AG04449 (cell line): Measurements from ENCODE around the gene CHI3L1.

Experiments
- CTCF ChIA-PET: fragments of 350-600 bp; formaldehyde crosslinking; extraction: SDS; loops from one replicate; lab custom pipeline; 2021; ENCODE audit warnings: antibody characterized with exemption; lab: Yijun Ruan, JAX
- POLR2A ChIA-PET: fragments of 400-600, 350-600 bp; formaldehyde crosslinking; extraction: SDS; loops from one replicate; lab custom pipeline; 2020; ENCODE audit warnings: antibody characterized with exemption, inconsistent platforms; lab: Yijun Ruan, JAX
- DNase-seq: peaks from one replicate; pipeline ENCODE4 v3.0.0-alpha.2; 2010; ENCODE audit warnings: low read depth, low spot score
- H3K4me3 ChIP-seq: 2 replicates; pipeline ENCODE4 v1.5.1; 2011; ENCODE audit warnings: low read depth, mild to moderate bottlenecking, control low read depth, low read length
- CTCF ChIP-seq: IDR thresholded peaks from one replicate; pipeline ENCODE4 v1.5.1; 2011; ENCODE audit warnings: mild to moderate bottlenecking, moderate library complexity, low read length, control low read depth, inconsistent platforms; ENCODE audit not compliant: insufficient read depth; ENCODE audit errors: missing control alignments

Gene CHI3L1

GRCh38 chr1:203163891-203164635, 22.4 kb downstream of the CHI3L1 start:
- no peak overlapping the region for H3K4me3 ChIP-seq
- CTCF ChIA-PET = interaction anchor here (1.0 to 10.6 kb wide), 4 partner anchors 9 to 51 kb away, joined by 3 to 106 read pairs (median 5); partner anchors contain the start of genes ADORA1 and MYBPH
- no peak for TF ChIP-seq CTCF
- POLR2A ChIA-PET = no interaction called here
- DNase-seq = no peak

GRCh38 chr1:203162403-203162802, 24.1 kb downstream of the CHI3L1 start:
- H3K4me3 ChIP-seq = no peak overlapping the region
- no peak for TF ChIP-seq CTCF
- ChIA-PET CTCF (interaction anchor here (0.7 to 10.6 kb wide), 6 partner anchors 10 to 44 kb away, joined by 3 to 106 read pairs (median 4); partner anchors contain the start of gene MYBPH), POLR2A (no interaction called here)
- no peak for DNase-seq

- ChIA-PET POLR2A (no interaction called here), CTCF (interaction anchor here (0.8 to 10.6 kb wide), 6 partner anchors 10 to 43 kb away, joined by 3 to 106 read pairs (median 4); partner anchors contain the start of gene MYBPH)
- no peak for TF ChIP-seq CTCF
- no peak overlapping the region for H3K4me3 ChIP-seq
- no peak for DNase-seq
Measured at GRCh38 chr1:203161703-203162102, 24.8 kb downstream of the CHI3L1 start.

- DNase-seq = no peak
- ChIA-PET POLR2A (no interaction called here), CTCF (interaction anchor here (0.8 to 10.6 kb wide), 5 partner anchors 9 to 40 kb away, joined by 3 to 106 read pairs (median 3); partner anchors contain the start of gene MYBPH)
- TF ChIP-seq CTCF = no peak
- H3K4me3 ChIP-seq = no peak overlapping the region
Measured at GRCh38 chr1:203161175-203161574, 25.3 kb downstream of the CHI3L1 start.

- no peak for DNase-seq
- no peak for TF ChIP-seq CTCF
- CTCF ChIA-PET = interaction anchor here (10.6 kb wide), 1 partner anchor 13 kb away, joined by 106 read pairs; the partner anchor contains the start of gene MYBPH
- POLR2A ChIA-PET = no interaction called here
- no peak overlapping the region for H3K4me3 ChIP-seq
Measured at GRCh38 chr1:203159844-203160243, 26.7 kb downstream of the CHI3L1 start.
